ENCODE measurements around the gene ACTN3.

Gene ACTN3

GRCh38 chr11:66562275-66562674, 15.6 kb downstream of the ACTN3 start:
- TF ChIP-seq CTCF (conservative IDR thresholded peaks at IDR 0.05) = no peak
- H3K27ac ChIP-seq = no peak overlapping the region

GRCh38 chr11:66562907-66563583, 16.3 kb downstream of the ACTN3 start:
- H3K27ac ChIP-seq = no peak overlapping the region
- TF ChIP-seq CTCF (conservative IDR thresholded peaks at IDR 0.05) = no peak

- no peak overlapping the region for H3K27ac ChIP-seq
- TF ChIP-seq CTCF (conservative IDR thresholded peaks at IDR 0.05) = no peak
These were observed 17.1 kb downstream of the ACTN3 start for GRCh38 chr11:66563832-66564231.

GRCh38 chr11:66564538-66564937, 17.8 kb downstream of the ACTN3 start:
- no peak overlapping the region for H3K27ac ChIP-seq
- TF ChIP-seq CTCF (conservative IDR thresholded peaks at IDR 0.05) = no peak

- no peak overlapping the region for H3K27ac ChIP-seq
- no peak for TF ChIP-seq CTCF (conservative IDR thresholded peaks at IDR 0.05)
These were observed 18.3 kb downstream of the ACTN3 start for GRCh38 chr11:66564984-66565383.

- H3K27ac ChIP-seq = no peak overlapping the region
- no peak for TF ChIP-seq CTCF (conservative IDR thresholded peaks at IDR 0.05)
These were observed 19.5 kb downstream of the ACTN3 start for GRCh38 chr11:66566221-66566620.

- peak overlapping the region; percentile 75; the same call in 1 of the 2 replicates for H3K27ac ChIP-seq
These were observed 21.1 kb downstream of the ACTN3 start for GRCh38 chr11:66567787-66568123.

More at GRCh38 chr11:66567787-66568123, 21.1 kb downstream of the ACTN3 start:
- no peak for TF ChIP-seq CTCF (conservative IDR thresholded peaks at IDR 0.05)

All from VCaP (cell line).